SW480 (cell line): ENCODE results near the gene DLEC1.

Experiments used
- DNase-seq: peaks from one replicate; pipeline ENCODE4 v3.0.0-alpha.2; 2016; ENCODE audit warnings: low spot score

Gene DLEC1

GRCh38 chr3:38039101-38039898, at the start of gene DLEC1:
Gene DLEC1, plus strand, starts transcription at chr3:38039208. Its CDS starts 18 bp downstream, at chr3:38039226.
- DNase-seq, result peak; percentile 72

- no peak for DNase-seq
Measured at GRCh38 chr3:37989821-37990480, 49.1 kb upstream of the DLEC1 start.

GRCh38 chr3:37990527-37990926, 48.5 kb upstream of the DLEC1 start, which contains the start of gene VILL:
Gene VILL, plus strand, starts transcription at chr3:37990786. Its CDS starts 2,887 bp downstream, at chr3:37993673.
- peak; percentile 71 for DNase-seq

GRCh38 chr3:37991109-37991508, 47.9 kb upstream of the DLEC1 start:
- DNase-seq, result no peak

- no peak for DNase-seq
Measured at GRCh38 chr3:37991823-37992222, 47.2 kb upstream of the DLEC1 start.

- peak; percentile 71 for DNase-seq
Measured at GRCh38 chr3:37992271-37993066, 46.5 kb upstream of the DLEC1 start.

- no peak for DNase-seq
Measured at GRCh38 chr3:37993067-37993455, 45.9 kb upstream of the DLEC1 start.

GRCh38 chr3:37993460-37993819, 45.6 kb upstream of the DLEC1 start:
- DNase-seq, result no peak

GRCh38 chr3:37993820-37994638, 45.0 kb upstream of the DLEC1 start:
- DNase-seq, result no peak

GRCh38 chr3:37994639-37994972, 44.4 kb upstream of the DLEC1 start:
- DNase-seq, result no peak

- no peak for DNase-seq
Measured at GRCh38 chr3:37995652-37996641, 43.1 kb upstream of the DLEC1 start.

- DNase-seq, result peak; percentile 84
Measured at GRCh38 chr3:37996785-37997301, 42.2 kb upstream of the DLEC1 start.

- DNase-seq, result no peak
Measured at GRCh38 chr3:37997342-37997741, 41.7 kb upstream of the DLEC1 start.

- no peak for DNase-seq
Measured at GRCh38 chr3:37997791-37998370, 41.1 kb upstream of the DLEC1 start.

GRCh38 chr3:37999836-38000235, 39.2 kb upstream of the DLEC1 start:
- no peak for DNase-seq

GRCh38 chr3:38000242-38000916, 38.6 kb upstream of the DLEC1 start:
- no peak for DNase-seq

GRCh38 chr3:38000965-38001455, 38.0 kb upstream of the DLEC1 start:
- no peak for DNase-seq

- peak; percentile 44 for DNase-seq
Measured at GRCh38 chr3:38001456-38002081, 37.4 kb upstream of the DLEC1 start.
